ENCODE data around the gene PLD2. TPM values are rescaled to one million over a fixed set of nuclear protein-coding genes. Genes with fewer than 3 reads are reported as not detected.
"Not testable (repeated sequence)": the region's sequence is repeated elsewhere in the genome, so short reads cannot be mapped to it uniquely, and the experiment has no call there.

Gene PLD2
- total RNA-seq, 3 donors from 2014 or later = 6.5 to 12.6 (median 8.9) TPM

DNA sequence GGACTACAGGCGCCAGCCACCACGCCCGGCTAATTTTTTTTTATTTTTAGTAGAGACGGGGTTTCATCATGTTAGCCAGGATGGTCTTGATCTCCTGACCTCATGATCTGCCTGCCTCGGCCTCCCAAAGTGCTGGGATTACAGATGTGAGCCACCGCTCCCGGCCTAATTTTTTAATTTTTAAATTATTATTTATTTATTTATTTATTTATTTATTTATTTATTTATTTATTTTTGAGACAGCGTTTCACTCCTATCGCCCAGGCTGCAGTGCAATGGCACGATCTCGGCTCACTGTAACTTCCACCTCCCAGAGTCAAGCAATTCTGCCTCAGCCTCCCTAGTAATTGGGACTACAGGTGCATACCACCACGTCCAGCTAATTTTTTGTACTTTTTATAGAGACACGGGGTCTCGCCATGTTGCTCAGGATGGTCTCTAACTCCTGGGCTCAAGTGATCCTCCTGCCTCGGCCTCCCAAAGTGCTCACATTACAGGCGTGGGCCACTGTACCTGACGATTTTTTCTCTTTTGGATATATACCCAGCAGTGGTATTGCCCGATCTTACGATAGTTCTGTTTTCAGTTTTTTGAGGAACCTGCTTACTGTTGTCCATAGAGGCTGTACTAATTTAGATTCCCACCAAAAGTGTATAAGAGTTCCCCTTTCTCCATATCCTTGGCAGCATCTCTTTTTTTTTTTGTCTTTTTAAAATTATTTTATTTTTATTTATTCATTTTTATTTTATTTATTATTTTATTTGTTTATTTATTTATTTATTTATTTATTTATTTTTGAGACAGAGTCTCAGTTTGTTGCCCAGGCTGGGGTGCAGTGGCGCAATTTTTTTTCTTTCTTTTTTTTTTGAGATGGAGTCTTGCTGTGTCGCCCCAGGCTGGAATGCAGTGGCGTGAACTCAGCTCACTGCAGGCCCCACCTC is 62.4 kb downstream of the PLD2 start:
- H3K27me3 Mint-ChIP-seq (ENCODE audit: low read depth); H3K9me3 Mint-ChIP-seq; H3K4me3 Mint-ChIP-seq; H3K36me3 Mint-ChIP-seq (ENCODE audit: insufficient read depth); ATAC-seq; DNase-seq; H3K4me1 Mint-ChIP-seq (ENCODE audit: low read depth): not testable (repeated sequence)

DNA sequence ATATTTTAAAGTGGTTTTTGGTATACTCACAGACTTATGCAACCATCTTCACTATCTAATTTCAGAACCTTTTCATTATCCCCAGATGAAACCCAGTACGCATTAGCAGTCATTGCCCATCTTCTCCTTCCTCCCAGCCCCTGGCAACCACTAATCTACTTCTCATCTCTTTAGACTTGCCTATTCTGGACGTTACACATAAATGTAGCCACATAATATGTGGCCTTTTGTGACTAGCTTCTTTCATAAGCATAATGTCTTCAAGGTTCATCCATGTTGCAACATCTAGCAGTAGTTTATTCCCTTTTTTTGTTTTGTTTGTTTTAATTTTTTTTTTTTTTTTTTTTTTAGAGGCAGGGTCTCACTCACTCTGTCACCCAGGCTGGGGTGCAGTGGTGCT is 63.9 kb downstream of the PLD2 start:
- Mint-ChIP-seq H3K36me3 (ENCODE audit: insufficient read depth) (peaks cover 10% of the 10 kb centered on the region), H3K4me3 (no peak overlapping the region), H3K27me3 (ENCODE audit: low read depth) (no peaks in the 10 kb centered on the region), H3K9me3 (no peaks in the 10 kb centered on the region), H3K4me1 (ENCODE audit: low read depth) (peaks cover 4% of the 10 kb centered on the region)
- DNase-seq = no peak
- no peak for ATAC-seq

DNA sequence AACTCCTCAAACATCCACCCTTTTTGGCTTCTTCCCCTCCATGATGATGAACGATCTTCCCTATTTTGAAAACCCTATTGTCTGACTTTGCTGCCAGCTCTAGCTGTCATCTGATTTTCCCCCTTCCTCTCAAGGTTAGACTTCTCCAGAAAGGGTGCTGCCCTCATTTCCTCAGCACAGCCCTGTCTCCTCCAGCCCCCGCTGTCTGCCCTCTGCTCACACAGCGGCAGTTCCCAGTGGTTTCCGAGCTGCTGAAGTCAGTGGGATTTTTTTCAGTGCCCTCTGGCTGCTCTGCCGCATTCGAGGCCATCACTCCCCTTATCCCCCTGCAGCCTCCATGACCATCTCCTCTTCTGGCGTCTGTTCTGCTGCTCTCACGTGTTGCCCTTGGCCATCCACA is 65.8 kb downstream of the PLD2 start:
- DNase-seq = no peak
- Mint-ChIP-seq H3K36me3 (ENCODE audit: insufficient read depth) (peaks cover 10% of the 10 kb centered on the region), H3K4me1 (ENCODE audit: low read depth) (peaks cover 4% of the 10 kb centered on the region), H3K4me3 (no peak overlapping the region), H3K27me3 (ENCODE audit: low read depth) (no peaks in the 10 kb centered on the region), H3K9me3 (no peaks in the 10 kb centered on the region)
- ATAC-seq = no peak

Other genes with a start within 250 kb of the PLD2 start
- not detected for gene GGT6, start 246.6 kb upstream of the PLD2 start, total RNA-seq
- not detected for gene SMTNL2, start 222.6 kb upstream of the PLD2 start, total RNA-seq
- not detected for gene ALOX15, start 165.5 kb upstream of the PLD2 start, total RNA-seq
- gene PELP1, start 103.0 kb upstream of the PLD2 start, total RNA-seq = 100 to 1,000 TPM; 163 to 189 (median 188) TPM
- gene ARRB2, start 96.5 kb upstream of the PLD2 start, total RNA-seq = 10 to 100 TPM; 89.7 to 99.4 (median 94.7) TPM
- gene MED11, start 75.7 kb upstream of the PLD2 start, total RNA-seq = 10 to 100 TPM; 19.6 to 21.6 (median 20.6) TPM
- under 1 TPM in 1 of 3 donors, not detected in 2; 0.13 TPM for gene ZMYND15, start 67.3 kb upstream of the PLD2 start, total RNA-seq
- gene CXCL16, start 67.2 kb upstream of the PLD2 start, total RNA-seq = 1 to 10 TPM in 2 of 3 donors, under 1 TPM in 1; 0.76 to 1.5 (median 1.3) TPM
- gene TM4SF5, start 35.3 kb upstream of the PLD2 start, total RNA-seq = not detected
- gene VMO1, start 20.8 kb upstream of the PLD2 start, total RNA-seq = under 1 TPM in 1 of 3 donors, not detected in 2; 0.33 TPM
- not detected for gene GLTPD2, start 18.2 kb upstream of the PLD2 start, total RNA-seq
- gene PSMB6, start 11.0 kb upstream of the PLD2 start, total RNA-seq = 100 to 1,000 TPM; 283 to 292 (median 291) TPM
- 10 to 100 TPM; 43.3 to 51.5 (median 45.1) TPM for gene MINK1, start 26.2 kb downstream of the PLD2 start, total RNA-seq
- gene C17orf107, start 92.4 kb downstream of the PLD2 start, total RNA-seq = 1 to 10 TPM; 1.5 to 3.6 (median 2.7) TPM
- under 1 TPM; 0.18 to 0.71 (median 0.35) TPM for gene CHRNE, start 95.9 kb downstream of the PLD2 start, total RNA-seq
- gene GP1BA, start 125.1 kb downstream of the PLD2 start, total RNA-seq = under 1 TPM; 0.21 to 0.49 (median 0.25) TPM
- 100 to 1,000 TPM in 1 of 3 donors, 10 to 100 TPM in 2; 89.7 to 102 (median 98.1) TPM for gene SLC25A11, start 132.9 kb downstream of the PLD2 start, total RNA-seq
- gene RNF167, start 133.1 kb downstream of the PLD2 start, total RNA-seq = 100 to 1,000 TPM; 121 to 140 (median 129) TPM
- gene PFN1, start 141.4 kb downstream of the PLD2 start, total RNA-seq = 1,000 to 10,000 TPM; 1,652 to 1,716 (median 1,674) TPM
- gene ENO3, start 144.0 kb downstream of the PLD2 start, total RNA-seq = 10 to 100 TPM; 25.8 to 26.9 (median 26.0) TPM
- 10 to 100 TPM; 47.7 to 67.4 (median 56.9) TPM for gene SPAG7, start 160.7 kb downstream of the PLD2 start, total RNA-seq
- 100 to 1,000 TPM in 2 of 3 donors, 10 to 100 TPM in 1; 87.8 to 141 (median 101) TPM for gene CAMTA2, start 180.5 kb downstream of the PLD2 start, total RNA-seq
- gene INCA1, start 190.4 kb downstream of the PLD2 start, total RNA-seq = under 1 TPM in 2 of 3 donors, not detected in 1; 0.16 to 0.30 TPM
- gene KIF1C, start 190.8 kb downstream of the PLD2 start, total RNA-seq = 10 to 100 TPM; 42.7 to 49.9 (median 49.4) TPM
- under 1 TPM in 1 of 3 donors, not detected in 2; 0.08 TPM for gene SLC52A1, start 228.3 kb downstream of the PLD2 start, total RNA-seq